MM.1S (cell line): ENCODE results near the gene CERS5.

Source experiments
- DNase-seq: peaks from one replicate; pipeline ENCODE4 v3.0.0-alpha.2; 2015
- H2AFZ ChIP-seq: fragments of 300-600 bp; sonication (generic); 2 replicates; pipeline ENCODE4 v1.6.0; 2016; ENCODE audit warnings: antibody characterized with exemption, low read length
- H3F3A ChIP-seq: fragments of 300-600 bp; sonication (generic); 2 replicates; pipeline ENCODE4 v1.6.1; 2016; ENCODE audit warnings: mild to moderate bottlenecking, antibody characterized with exemption, low read length, moderate library complexity, mixed read lengths; ENCODE audit not compliant: insufficient read depth
- H3K27ac ChIP-seq: fragments of 300-600 bp; sonication (generic); 2 replicates; pipeline ENCODE4 v1.5.1; 2016; ENCODE audit warnings: mild to moderate bottlenecking, low read length
- H3K27me3 ChIP-seq: fragments of 300-600 bp; sonication (generic); replicated peaks from 2 replicates; pipeline ENCODE4 v1.6.0; 2016; ENCODE audit warnings: low read length; ENCODE audit not compliant: insufficient read depth
- H3K36me3 ChIP-seq: fragments of 300-600 bp; sonication (generic); replicated peaks from 2 replicates; pipeline ENCODE4 v1.6.1; 2016; ENCODE audit warnings: mild to moderate bottlenecking, low read length, mixed read lengths; ENCODE audit not compliant: insufficient read depth
- H3K4me1 ChIP-seq: fragments of 300-600 bp; sonication (generic); 2 replicates; pipeline ENCODE4 v1.6.1; 2016; ENCODE audit warnings: low read length, mixed read lengths
- H3K4me2 ChIP-seq: fragments of 300-600 bp; sonication (generic); 2 replicates; pipeline ENCODE4 v1.6.0; 2016; ENCODE audit warnings: low read depth, low read length
- H3K4me3 ChIP-seq: fragments of 300-600 bp; sonication (generic); 2 replicates; pipeline ENCODE4 v1.5.1; 2016; ENCODE audit warnings: low read length, mixed read lengths
- H3K79me2 ChIP-seq: fragments of 300-600 bp; sonication (generic); 2 replicates; pipeline ENCODE4 v1.6.1; 2016; ENCODE audit warnings: mixed run types, low read length, mixed read lengths
- H3K9ac ChIP-seq: fragments of 300-600 bp; sonication (generic); 2 replicates; pipeline ENCODE4 v1.6.1; 2016; ENCODE audit warnings: low read length, mixed read lengths
- H3K9me2 ChIP-seq: fragments of 300-600 bp; sonication (generic); replicated peaks from 2 replicates; pipeline ENCODE4 v1.6.1; 2016; ENCODE audit warnings: mild to moderate bottlenecking, low read length, mixed read lengths; ENCODE audit not compliant: insufficient read depth
- H3K9me3 ChIP-seq: fragments of 300-600 bp; sonication (generic); replicated peaks from 2 replicates; pipeline ENCODE4 v1.6.1; 2016; ENCODE audit warnings: mild to moderate bottlenecking, low read length, mixed read lengths; ENCODE audit not compliant: insufficient read depth
- H4K20me1 ChIP-seq: fragments of 300-600 bp; sonication (generic); 2 replicates; pipeline ENCODE4 v1.6.1; 2016; ENCODE audit warnings: mild to moderate bottlenecking, low read length, moderate library complexity, mixed read lengths; ENCODE audit not compliant: insufficient read depth
- EZH2 ChIP-seq: fragments of 300-600 bp; sonication (generic); optimal IDR thresholded peaks from 2 replicates; pipeline ENCODE3; 2017; ENCODE audit warnings: low read depth, mild to moderate bottlenecking, antibody characterized with exemption, low read length, mixed read lengths
- EZH2phosphoT487 ChIP-seq: fragments of 300-600 bp; sonication (generic); IDR thresholded peaks from 2 replicates; pipeline ENCODE4 v1.6.1; 2018; ENCODE audit warnings: antibody characterized with exemption, low read length
- TF ChIP-seq, protein P1 (sequence below): fragments of 300-600 bp; sonication (generic); IDR thresholded peaks from 2 replicates; pipeline ENCODE4 v1.5.1; 2016; ENCODE audit warnings: antibody characterized with exemption, low read length, mixed read lengths

The CERS5 gene

DNA sequence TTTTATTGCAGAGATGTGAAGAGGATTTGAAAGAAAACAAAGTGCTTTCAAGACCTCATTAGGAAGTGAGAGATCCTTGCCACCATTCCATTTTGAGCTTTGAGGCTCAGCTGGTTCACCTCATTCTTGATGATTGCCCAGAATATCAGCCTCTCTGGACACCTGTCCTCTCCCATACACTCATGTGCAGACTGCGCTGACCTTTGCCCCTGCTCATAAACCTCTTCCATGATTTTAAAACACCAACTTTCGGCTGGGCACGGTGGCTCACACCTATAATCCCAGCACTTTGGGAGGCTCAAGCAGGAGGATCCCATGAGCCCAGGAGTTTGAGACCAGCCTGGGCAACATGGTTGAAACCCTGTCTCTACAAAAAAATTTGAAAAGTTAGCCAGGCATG lies 46.2 kb downstream of the CERS5 start:
- H3K4me3 ChIP-seq: no peak overlapping the region
- no peaks in the 10 kb centered on the region for H3K9me2 ChIP-seq
- no peaks in the 10 kb centered on the region for H3K27me3 ChIP-seq
- peaks cover 43% of the 10 kb centered on the region for H3K79me2 ChIP-seq
- 0 out of 2 replicates have a peak, but pooled peaks cover 4% of the 10 kb centered on the region for H3K4me1 ChIP-seq
- H3K27ac ChIP-seq: no peak overlapping the region
- no peak for DNase-seq
- H2AFZ ChIP-seq: no peak overlapping the region
- H3K36me3 ChIP-seq: no peaks in the 10 kb centered on the region
- H4K20me1 ChIP-seq: no peaks in the 10 kb centered on the region
- H3K9ac ChIP-seq: no peak overlapping the region
- TF ChIP-seq, protein P1, sequence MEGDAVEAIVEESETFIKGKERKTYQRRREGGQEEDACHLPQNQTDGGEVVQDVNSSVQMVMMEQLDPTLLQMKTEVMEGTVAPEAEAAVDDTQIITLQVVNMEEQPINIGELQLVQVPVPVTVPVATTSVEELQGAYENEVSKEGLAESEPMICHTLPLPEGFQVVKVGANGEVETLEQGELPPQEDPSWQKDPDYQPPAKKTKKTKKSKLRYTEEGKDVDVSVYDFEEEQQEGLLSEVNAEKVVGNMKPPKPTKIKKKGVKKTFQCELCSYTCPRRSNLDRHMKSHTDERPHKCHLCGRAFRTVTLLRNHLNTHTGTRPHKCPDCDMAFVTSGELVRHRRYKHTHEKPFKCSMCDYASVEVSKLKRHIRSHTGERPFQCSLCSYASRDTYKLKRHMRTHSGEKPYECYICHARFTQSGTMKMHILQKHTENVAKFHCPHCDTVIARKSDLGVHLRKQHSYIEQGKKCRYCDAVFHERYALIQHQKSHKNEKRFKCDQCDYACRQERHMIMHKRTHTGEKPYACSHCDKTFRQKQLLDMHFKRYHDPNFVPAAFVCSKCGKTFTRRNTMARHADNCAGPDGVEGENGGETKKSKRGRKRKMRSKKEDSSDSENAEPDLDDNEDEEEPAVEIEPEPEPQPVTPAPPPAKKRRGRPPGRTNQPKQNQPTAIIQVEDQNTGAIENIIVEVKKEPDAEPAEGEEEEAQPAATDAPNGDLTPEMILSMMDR: no peak
- no peaks in the 10 kb centered on the region for H3K9me3 ChIP-seq
- H3K4me2 ChIP-seq: no peak overlapping the region
- H3F3A ChIP-seq: no peaks in the 10 kb centered on the region

DNA sequence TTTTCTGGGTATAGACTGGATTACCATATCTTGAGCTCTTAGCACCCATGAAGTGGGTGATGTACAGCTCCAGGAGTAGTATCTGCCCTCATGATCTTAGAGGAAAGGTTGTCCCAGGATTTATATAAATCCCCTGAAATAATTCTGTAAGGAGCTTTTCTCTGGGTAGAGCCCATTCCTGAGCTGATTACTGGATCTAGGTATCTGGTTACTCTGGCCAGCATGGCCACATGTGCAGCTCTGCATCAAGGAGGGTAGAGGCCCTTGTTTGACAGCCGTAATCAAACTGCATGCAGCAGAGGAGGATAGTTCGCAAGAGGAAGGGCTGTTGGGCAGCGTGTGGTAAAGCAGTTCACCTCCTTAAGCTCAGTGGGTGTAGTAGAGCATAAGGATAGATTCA lies 46.6 kb downstream of the CERS5 start:
- H3F3A ChIP-seq: no peaks in the 10 kb centered on the region
- TF ChIP-seq EZH2: no peak
- TF ChIP-seq EZH2phosphoT487: no peak
- TF ChIP-seq, protein P1: no peak
- 0 out of 2 replicates have a peak, but pooled peaks cover 4% of the 10 kb centered on the region for H3K4me1 ChIP-seq
- no peaks in the 10 kb centered on the region for H3K9me3 ChIP-seq
- no peak for DNase-seq
- H3K27me3 ChIP-seq: no peaks in the 10 kb centered on the region
- H4K20me1 ChIP-seq: no peaks in the 10 kb centered on the region
- H3K4me3 ChIP-seq: no peak overlapping the region
- no peaks in the 10 kb centered on the region for H3K36me3 ChIP-seq
- H3K79me2 ChIP-seq: peaks cover 47% of the 10 kb centered on the region
- no peak overlapping the region for H3K27ac ChIP-seq
- no peak overlapping the region for H3K4me2 ChIP-seq
- H3K9me2 ChIP-seq: no peaks in the 10 kb centered on the region
- no peak overlapping the region for H2AFZ ChIP-seq
- H3K9ac ChIP-seq: no peak overlapping the region

DNA sequence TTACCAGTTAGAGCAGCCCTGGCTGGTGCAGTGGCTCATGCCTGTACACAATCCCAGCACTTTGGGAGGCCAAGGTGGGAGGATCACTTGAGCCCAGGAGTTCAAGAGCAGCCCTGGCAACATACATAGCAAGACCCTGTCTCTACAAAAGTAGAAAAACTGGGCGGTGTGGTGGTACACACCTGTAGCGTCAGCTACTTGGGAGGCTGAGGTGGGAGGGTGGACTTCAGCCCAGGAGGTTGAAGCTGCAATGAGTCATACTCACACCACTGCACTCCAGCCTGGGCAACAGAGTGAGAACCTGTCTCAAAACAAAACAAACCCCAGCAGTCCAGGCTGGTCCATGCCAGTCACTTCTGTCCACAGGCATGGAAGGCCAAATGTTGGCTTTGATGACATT lies 47.8 kb downstream of the CERS5 start:
- Histone ChIP-seq H3K4me2 (no peak overlapping the region), H4K20me1 (no peaks in the 10 kb centered on the region), H3K79me2 (peaks cover 58% of the 10 kb centered on the region), H3F3A (no peaks in the 10 kb centered on the region), H3K27me3 (no peaks in the 10 kb centered on the region), H2AFZ (no peak overlapping the region), H3K27ac (no peak overlapping the region), H3K9me2 (no peaks in the 10 kb centered on the region), H3K9me3 (no peaks in the 10 kb centered on the region), H3K4me3 (no peak overlapping the region), H3K36me3 (no peaks in the 10 kb centered on the region), H3K9ac (no peak overlapping the region), H3K4me1 (no peaks in the 10 kb centered on the region)
- no peak for TF ChIP-seq EZH2
- TF ChIP-seq EZH2phosphoT487: no peak
- TF ChIP-seq, protein P1: no peak
- no peak for DNase-seq
